G401.6 (cell line): ENCODE data around the gene BPHL.
"Not testable (repeated sequence)": the region's sequence is repeated elsewhere in the genome, so short reads cannot be mapped to it uniquely, and the experiment has no call there.

Experiments
- FAIRE-seq: peaks from 2 replicates; lab custom pipeline; 2012; peaks lifted over from hg19 to GRCh38; lab: Jason Lieb, UNC

BPHL gene

DNA sequence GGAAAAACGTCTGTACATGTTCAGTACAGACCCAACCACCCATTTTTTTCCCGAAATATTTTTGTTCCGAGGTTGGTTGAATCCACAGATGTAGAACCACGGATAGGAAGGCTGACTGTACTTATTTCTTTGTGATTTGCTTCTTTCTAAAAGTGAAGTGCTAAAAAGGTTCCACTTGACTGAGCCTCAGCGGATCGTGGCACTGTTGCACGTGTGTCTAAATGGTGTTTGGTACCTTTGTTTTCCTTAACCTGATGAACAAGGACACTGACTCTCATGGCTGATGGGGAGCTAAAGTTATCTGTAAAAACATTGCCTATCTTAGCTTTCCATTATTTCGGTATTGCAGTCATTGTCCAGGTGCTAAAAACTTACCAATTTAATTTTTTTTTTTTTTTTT, 6.2 kb downstream of the BPHL start:
- no peak for FAIRE-seq

DNA sequence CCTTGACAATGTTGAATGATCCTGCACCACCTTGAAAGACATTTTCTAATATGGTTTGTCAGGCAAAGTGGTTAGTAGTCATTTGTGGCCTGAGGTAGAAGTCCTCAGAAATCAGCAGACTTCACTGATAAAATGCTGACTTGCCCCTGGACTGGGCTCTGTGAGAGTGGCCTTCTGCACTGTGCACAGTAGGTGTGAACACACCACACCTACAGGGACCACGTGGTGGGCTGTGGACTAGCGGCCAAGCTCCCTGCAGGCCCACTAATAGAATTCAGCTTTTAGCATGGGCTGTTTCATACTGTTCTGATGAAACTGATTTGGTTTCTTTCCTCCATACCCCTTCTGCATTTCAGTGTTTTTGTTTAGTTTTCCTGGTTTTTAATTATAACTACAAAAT, 7.3 kb downstream of the BPHL start:
- no peak for FAIRE-seq

DNA sequence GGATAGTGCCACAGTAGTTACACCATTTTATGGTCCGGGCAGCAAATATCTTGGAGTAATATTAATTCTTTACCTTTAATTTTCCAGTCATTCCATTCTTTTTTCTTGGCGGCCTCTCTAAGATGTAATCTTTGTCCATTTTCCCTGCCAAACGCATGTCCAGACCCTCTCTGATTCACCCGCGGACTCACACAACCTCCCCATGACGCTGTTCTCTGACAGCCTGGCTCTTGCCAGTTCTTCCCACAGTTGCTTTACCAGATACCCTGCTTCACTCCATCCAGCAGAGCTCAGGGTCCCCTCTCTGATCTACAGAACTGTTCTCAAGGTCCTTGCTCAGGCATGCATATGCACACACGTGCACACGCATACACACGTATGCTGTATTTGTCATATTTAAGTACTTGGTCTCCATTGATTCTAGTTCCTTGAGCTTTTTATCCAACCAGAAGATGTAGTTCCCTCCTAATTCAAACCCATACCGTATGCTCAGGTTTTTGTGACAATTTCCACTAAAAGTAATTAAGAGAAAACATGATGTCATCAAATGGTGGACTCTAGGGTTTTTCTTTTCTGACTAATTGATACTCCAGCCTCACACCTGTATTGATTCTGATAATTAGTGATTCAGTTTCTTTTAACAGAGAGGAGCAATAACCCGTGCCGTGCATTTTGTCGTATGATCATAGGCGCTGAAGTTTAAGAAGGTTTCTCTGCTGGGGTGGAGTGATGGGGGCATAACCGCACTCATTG, 10.0 kb downstream of the BPHL start:
- FAIRE-seq: no peak

DNA sequence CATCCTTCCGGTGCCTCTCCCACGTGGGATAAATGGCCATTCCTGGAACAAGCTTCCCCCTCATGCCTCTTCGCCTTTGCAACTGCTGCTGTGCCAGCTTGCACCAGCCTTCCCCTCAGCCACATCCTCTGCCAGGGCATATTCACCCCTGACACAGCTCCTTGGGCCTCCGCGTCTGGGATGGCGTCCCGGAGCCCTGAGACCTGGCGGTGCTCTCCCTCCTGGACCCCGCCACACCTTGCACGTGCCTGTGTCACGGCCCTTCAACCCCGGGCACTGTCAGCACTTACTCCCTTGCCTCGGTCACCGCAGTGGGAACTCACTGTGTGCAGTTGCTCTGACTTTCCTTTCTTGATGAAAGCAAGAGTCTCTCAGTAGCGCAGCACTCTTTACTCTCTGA, 13.2 kb downstream of the BPHL start:
- no peak for FAIRE-seq

DNA sequence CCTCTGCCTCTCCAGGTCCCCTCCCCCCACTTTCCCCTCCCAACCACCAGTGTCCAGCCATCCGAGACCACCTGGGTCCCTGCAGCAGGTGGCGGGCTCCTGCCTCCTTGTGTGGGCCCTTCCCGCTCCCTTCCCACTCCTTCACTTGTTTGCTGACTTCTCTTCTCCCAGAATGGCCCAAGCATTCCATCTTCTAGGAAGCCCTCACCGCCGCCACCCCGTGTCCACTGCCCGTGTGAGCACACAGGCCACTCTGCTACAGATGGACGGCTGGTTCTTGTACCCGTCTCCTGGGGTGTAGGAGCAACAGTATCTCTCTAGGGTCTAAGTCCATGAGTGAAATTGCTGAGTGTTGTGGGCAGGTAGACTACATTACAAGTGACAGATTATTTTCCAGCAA, 15.0 kb downstream of the BPHL start:
- no peak for FAIRE-seq

DNA sequence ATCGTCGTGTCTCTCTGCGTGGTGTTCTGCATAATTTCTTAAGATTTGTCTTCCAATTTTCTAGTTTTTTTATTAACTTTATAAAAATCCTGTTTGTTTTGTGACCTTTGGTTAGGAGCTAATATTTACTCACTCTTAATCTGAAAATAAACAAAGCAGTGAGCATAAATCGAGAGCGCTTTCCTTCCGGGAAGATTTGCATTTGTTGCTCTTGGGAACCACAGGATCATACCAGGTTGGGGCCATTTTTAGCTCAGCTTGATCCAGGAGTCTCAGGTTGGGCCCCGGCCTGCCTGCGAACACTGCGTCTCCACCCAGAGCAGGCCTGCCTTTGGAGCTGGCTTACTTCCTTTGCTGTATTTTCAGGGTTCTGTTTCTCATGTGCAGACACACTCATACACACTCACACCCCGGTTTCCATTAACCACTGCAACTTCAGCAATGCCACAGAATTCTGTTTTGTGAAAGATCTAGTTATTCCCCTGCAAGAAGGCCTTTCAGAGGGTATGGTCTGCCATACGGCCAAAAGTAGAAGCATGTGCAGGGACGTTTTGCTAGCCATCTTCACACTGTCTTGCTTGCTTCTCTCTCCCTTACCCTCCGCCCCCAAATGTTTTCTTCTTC, 17.3 kb downstream of the BPHL start:
- FAIRE-seq: no peak

DNA sequence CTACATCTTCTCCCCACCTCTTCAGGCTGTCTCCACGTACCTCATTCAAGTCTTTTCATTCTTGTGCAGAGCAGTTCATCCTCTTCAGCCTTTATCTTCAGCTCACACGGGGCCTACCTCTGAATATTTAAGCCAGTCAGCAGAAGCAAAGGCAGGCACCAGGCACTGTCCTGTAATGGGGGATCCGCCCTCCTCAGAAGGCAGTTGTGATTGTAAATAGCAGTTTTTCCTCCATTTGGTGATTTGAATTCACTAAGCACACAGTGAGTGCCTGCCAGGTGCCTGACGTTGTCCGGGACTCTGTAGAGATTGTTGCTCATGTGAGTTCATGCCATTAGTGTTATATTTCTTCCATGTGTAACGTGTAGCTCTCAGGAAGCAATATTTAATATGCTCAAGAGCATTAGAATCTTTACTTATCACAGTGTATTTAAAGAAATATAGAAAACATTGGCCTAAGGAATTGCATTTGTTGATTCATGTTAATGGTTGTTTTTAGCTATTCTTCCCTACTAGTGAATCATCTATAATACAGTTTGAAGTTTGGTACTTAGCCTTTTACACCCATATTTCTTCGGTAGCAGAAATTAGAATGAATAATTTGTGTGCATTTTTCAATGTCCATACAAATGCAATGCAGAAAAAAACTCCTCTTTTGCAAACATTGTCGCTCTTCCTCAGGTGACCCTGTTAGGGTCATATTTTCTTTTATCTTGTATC, 17.9 kb downstream of the BPHL start:
- no peak for FAIRE-seq

DNA sequence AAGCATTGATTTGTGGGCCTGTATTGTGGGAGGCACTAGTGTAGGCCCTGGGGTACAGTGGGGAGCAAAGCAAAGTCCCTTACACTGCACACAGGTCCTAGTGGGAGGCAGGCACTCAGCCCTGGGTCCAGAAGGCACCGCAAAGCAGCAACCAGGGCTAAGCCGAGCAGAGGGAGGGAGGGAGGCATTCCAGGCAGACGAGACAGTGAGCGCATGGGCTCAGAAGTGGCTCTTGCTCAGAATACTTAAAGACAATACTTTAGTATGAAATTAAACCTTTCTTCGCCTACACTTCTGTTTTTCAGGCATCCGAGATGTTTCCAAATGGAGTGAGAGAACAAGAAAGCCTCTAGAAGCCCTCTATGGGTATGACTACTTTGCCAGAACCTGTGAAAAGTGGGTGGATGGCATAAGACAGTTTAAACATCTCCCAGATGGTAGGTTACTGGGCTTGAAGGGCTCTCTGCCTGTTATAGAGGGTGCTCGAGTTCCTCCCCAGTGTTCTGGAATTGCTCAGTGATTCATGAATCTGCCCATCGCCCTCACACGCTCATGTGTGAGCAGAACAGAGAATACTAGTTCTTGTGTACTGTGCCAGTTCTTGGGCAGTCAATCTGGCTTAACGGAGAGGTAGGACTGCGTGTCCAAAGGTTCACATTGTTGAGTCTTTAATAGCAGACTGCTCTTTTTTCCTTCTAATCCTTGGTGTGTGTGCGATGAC, 18.7 kb downstream of the BPHL start:
- no peak for FAIRE-seq

DNA sequence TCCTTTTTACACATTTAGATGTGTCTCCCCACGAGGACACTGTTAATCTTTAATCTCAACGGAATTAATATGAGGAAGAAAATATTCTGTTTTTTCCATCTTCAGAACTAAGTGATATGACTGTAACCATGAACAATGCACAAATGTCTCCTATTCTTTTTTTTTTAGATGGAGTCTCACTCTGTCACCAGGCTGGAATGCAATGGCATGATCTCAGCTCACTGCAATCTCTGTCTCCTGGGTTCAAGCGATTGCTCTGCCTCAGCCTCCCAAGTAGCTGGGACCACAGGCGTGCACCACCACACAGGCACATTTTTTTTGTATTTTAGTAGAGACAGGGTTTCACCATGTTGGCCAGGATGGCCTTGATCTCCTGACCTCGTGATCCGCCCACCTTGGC, 19.4 kb downstream of the BPHL start:
- FAIRE-seq: not testable (repeated sequence)

DNA sequence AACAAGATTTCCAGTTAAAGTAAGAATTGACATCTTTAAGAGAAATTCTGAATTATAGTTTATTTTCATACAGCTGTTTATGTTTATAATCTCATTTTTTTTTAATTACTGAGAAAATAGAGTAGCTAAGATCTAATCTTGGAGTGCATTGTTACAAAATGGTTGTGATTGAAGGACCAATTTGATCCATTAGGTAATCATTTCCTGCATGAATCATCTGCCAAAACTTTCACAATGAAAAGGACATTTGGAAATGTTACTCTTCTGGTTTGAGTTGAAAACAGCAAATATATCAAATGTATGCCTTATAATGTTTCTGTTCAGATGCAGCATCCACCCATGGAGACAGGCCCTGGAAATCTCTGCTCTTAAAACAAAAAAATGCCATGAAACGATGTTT, 19.8 kb downstream of the BPHL start:
- FAIRE-seq: no peak

DNA sequence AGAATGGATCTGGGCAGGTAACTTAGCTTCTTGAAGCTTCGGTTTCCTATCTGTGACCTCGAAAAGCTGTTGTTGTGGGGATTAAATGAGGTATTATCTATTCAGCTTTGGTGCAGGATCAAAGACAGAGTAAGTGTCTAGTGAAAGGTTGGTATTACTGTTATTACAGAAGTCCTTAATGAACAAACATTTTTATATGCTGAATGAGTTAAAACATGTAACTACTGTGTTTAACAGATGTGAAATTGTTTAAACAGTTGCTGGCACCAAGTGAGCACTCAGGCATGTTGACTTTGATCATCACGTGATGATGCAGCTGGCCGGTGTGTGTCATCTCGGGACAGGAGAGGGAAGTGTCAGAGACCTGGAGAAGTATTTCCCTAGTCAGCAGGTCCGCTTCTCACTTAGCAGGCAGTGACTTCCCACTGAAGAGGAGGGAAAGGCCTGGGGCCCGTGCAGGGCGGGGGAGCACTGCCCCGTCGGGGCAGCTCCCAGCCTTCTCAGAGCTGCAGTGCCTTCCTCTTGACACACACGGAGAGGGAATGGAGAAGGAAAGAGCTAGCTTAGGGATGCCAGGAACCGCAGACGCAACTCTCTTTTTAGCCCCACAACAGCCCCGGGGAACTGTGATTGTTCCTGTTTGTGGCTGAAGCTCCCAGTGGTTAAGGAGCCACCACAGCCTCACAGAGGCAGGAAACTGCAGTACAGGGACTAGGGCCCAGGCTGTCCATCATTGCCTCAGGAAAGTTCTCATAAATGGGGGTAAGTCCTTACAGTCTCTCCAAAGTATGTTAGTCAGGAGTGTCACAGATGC, 20.8 kb downstream of the BPHL start:
- FAIRE-seq: no peak

DNA sequence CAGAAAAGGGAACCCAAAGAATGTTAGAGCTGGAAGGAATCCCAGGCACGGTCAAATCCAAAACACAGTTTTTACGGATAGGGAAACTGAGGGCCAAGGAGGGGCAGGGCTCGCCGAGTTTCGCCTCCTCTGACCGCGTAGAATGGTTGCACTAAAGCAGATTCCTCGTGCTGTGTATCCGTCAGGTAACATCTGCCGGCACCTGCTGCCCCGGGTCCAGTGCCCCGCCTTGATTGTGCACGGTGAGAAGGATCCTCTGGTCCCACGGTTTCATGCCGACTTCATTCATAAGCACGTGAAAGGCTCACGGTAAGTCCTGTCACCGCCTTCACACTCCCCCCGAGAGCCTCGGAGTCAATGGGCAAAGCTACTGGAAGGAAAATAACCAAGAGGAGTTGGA, 21.7 kb downstream of the BPHL start:
- no peak for FAIRE-seq

DNA sequence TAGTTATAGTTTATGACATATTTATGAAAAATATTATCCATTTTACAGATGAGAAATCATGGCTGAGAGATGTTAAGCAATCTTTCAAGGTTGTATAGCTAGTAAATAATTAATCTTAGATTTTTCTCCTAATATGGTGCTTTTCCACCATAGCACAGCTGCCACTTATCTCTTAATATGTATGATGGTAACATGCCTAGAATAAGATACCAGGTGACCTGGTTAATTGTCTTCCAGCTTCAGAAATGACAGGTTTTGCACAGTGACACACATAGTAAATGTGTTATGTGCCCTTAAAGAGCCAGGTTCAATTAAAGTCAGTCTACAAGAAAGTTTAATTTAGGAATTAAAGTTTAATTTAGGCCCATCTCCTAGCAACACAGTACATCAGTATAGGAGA, 24.0 kb downstream of the BPHL start:
- FAIRE-seq: no peak

DNA sequence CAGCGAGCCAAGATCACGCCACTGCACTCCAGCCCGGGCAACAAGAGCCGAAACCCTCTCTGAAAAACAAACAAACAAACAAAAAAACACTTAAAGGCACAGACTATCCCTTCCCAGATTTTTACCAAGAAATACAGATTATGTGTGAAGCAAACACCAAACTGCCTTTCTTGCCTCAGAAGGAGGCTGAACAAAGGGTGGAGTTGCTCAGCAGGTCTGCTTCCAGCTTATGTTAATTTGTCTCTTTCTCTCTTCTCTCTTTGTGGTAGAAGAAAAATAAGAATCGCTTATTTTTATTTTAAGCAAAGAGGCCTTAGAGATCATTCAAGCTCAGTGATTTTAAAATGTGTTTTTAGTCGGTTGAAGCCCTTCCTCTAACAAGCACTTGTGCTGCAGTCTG, 24.6 kb downstream of the BPHL start:
- FAIRE-seq: no peak

DNA sequence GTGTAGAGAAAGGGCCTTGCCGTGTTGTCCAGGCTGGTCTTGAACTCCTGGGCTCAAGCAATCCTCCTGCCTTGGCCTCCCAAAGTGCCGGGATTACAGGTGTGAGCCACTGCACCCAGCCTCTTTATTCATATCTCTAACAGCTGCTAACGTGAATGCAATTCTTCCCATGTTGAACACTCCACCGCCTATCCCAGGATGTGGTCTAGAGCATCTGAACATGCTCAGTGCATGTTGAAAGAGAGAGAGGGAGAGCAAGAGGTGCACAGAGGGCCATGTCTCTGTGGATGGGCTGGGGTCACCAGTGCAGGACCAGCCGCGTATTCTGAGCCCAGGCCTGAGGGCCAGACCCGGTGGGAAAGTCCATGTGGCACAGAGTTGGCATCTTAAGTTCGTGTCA, 26.1 kb downstream of the BPHL start:
- FAIRE-seq: no peak

DNA sequence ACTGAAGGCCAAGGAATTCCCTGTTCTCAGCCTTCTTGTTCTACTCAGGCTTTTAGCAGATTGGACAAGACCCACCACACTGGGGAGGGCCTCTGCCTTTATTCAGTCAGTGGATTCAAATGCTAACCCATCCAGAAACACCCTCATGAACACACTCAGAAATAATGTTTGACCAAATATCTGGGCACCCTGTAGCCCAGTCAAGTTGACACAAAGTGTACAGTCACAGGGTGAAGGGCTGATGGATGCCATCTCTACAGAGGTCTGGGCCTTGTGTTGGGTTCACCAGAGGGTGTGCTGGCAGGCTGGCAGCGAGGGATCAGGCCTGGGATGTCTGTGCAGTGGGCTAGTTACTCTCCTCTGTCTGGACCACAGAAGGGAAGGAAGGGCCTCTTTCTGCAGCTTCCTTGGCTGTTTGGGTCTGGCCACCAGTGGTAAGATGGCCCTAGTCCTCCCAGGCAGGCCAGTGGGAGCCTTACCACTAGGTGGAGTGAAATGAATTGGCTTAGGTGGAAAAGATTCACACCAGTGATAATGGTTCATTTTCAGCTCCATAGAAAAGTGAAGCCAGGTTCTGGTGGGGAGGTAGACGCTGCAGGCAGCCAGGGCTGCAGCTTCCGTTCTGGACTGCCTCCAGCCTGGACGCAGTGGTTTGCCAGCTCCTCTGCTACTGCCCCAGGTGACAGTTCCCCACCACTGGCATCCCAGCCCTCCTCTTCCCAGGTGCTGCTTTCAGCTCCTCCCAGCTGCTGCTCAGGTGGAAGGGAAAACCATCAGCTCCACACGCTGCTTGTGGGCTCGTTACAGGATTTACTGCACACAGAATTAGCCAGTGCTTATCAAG, 29.6 kb downstream of the BPHL start:
- no peak for FAIRE-seq

DNA sequence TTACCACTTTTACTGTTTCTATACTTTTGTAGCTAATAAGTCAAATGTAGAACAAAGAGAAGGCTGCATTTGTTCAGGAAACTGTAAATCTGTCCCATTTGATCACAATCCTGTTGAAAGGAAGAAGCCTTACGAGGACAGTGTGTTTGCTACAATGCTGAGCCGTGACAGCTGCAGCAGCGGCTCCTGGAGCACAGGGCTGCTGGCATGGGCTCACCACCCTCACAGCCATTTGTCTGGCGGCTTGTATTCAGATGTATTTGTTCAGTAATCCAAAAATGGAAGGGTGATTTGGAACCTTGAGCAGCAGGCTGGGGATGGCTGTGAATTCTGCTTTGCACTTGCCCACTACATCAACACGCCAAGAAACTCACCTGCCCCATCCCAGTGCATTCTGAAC, 33.2 kb downstream of the BPHL start:
- no peak for FAIRE-seq

DNA sequence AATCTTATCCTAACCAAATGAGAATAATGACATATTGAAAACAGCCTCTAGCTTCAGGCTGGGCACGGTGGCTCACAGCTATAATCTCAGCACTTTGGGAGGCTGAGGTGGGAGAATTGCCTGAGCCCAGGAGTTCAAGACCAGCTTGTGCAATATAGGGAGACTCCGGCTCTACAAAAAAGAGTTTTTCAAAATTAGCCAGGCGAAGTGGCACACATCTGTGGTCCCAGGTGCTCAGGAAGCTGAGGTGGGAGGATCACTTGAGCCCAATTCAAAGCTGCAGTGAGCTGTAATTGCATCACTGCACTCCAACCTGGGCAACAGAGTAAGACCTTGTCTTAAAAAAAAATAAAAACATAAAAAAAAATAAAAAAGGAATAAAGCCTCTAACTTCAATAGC, 34.2 kb downstream of the BPHL start:
- FAIRE-seq: no peak

DNA sequence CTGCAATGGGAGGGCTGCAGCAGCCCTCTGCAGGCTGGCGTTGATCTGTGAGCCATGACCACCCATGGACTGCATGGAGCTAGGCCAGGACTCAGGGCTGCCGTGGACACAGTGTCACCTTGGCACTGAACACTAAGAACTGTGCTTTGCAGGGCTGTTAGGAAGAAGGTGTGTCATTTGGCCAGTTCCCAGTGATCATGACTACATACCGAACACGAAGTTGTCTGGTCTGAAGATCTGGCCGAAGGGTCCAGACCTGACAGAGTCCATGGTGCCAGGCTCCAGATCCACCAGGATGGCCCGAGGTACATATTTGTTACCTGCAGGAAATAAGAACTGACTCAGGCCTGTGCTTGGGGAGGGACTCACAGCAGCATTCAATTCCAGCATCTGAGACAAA, 36.9 kb downstream of the BPHL start:
- not testable (repeated sequence) for FAIRE-seq

DNA sequence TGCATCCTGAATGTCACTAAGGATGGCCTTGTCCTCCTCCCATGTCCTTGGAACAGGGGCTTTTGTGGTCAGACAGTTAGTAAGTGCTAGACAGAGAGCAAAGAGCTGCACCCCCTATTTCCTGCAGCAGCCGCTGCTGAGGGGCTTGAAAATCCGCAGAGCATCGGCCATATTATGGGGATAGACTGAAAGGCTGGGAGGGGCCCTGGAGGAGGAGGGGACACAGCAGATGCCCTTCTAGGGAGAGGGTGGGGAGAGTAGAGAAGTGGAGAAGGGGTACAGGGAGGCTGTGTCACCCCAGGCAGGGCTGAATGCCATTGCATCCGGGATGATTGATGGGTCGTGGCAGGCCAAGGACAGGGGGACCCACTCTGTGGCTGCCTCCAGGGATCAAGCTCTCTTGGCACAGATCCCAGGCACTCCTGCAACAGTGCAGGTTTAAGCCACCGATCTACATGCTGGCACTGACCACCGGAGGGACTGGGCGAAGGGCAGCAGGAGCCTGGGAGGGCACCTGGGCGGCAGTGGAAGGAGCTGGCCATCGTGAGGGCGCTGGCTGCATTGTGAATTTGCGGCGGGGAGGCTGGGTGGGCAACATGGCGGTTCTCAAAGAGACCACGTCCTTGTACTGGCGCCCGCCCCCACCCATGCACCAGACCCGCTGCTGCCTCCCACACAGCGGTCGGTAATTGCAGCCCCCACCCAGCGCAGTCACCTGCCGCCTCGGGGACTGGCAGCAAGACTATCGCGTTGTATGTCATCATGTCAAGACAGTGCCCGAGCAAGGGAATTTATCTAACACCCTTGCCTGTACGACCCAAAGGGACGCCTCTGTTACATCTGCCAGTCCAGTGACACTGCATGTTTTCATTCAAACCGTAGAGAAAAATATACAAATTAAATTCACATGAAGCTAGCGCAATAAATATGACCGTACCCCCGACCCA, 37.9 kb downstream of the BPHL start:
- FAIRE-seq: not testable (repeated sequence)
